ENCODE measurements around the gene CCDC85C.

DNA sequence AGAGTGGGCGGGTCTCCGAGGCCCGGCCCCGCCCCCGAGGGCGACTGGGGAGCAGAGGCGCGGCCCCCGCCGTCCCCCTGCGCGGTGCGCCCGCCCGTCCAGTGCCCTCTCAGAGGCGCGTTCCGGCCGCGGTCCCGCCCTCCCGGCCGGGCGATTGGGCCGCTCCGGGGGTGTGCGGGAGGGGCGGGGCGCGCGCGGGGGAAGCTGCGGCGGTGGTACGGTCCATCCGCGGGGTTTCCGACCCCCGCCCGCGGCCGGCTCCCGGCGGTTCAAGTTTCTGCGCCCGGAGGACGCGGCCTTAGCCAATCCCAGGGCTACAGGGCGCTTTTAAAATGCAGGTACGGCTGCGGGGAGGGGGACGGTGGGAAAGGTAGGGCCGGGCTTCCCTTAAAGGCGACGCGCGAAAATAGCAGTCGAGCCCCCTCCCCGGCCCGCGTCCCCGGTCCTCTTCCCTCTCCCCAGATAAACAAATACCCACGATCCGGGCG is 315 bp upstream of the CCDC85C start:
- TF ChIP-seq, protein P1, sequence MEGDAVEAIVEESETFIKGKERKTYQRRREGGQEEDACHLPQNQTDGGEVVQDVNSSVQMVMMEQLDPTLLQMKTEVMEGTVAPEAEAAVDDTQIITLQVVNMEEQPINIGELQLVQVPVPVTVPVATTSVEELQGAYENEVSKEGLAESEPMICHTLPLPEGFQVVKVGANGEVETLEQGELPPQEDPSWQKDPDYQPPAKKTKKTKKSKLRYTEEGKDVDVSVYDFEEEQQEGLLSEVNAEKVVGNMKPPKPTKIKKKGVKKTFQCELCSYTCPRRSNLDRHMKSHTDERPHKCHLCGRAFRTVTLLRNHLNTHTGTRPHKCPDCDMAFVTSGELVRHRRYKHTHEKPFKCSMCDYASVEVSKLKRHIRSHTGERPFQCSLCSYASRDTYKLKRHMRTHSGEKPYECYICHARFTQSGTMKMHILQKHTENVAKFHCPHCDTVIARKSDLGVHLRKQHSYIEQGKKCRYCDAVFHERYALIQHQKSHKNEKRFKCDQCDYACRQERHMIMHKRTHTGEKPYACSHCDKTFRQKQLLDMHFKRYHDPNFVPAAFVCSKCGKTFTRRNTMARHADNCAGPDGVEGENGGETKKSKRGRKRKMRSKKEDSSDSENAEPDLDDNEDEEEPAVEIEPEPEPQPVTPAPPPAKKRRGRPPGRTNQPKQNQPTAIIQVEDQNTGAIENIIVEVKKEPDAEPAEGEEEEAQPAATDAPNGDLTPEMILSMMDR (IDR thresholded peaks at IDR 0.05): peak in 1 of 4 experiments; percentile 2
- TF ChIP-seq POLR2A (IDR thresholded peaks at IDR 0.05): peak; percentile 81

Data from prostate gland (tissue), 2 donors.